Large intestine (tissue), 3 donors: Measurements from ENCODE around the gene INTS15. TPM values are rescaled to one million over a fixed set of nuclear protein-coding genes. Genes with fewer than 3 reads are reported as not detected.
A peak's percentile ranks its signal among the peaks of the same experiment; 100 is the strongest.
"Not testable (repeated sequence)": the region's sequence is repeated elsewhere in the genome, so short reads cannot be mapped to it uniquely, and the experiment has no call there.

ENCODE experiments used
- DNase-seq, 2 donors: peaks; one replicate each; pipeline versions ENCODE4 v3.0.0 to v3.0.0-alpha.2; 2013
- H3K27ac ChIP-seq: one replicate; pipeline ENCODE4 v1.5.1; 2013; ENCODE audit warnings: low read length
- H3K27me3 ChIP-seq: 2 replicates; pipeline ENCODE4 v1.6.1; 2013; ENCODE audit warnings: low read length; ENCODE audit not compliant: control insufficient read depth, insufficient read depth
- H3K36me3 ChIP-seq: 2 replicates; pipeline ENCODE4 v1.6.1; 2013; ENCODE audit warnings: low read length; ENCODE audit not compliant: control insufficient read depth, insufficient read depth
- H3K4me1 ChIP-seq: one replicate; pipeline ENCODE4 v1.6.1; 2013; ENCODE audit warnings: low read length; ENCODE audit not compliant: control insufficient read depth, insufficient read depth
- H3K4me3 ChIP-seq: one replicate; pipeline ENCODE4 v1.5.1; 2013; ENCODE audit warnings: low read length
- H3K9me3 ChIP-seq: one replicate; pipeline ENCODE4 v1.6.1; 2013; ENCODE audit warnings: mild to moderate bottlenecking, low read depth, low read length, moderate library complexity; ENCODE audit not compliant: control insufficient read depth
- WGBS: methylation state at CpG from one replicate; pipeline ENCODE4 v1.1.5; 2013; ENCODE audit warnings: low lambda C conversion rate; ENCODE audit not compliant: insufficient coverage; 5-methylcytosine and 5-hydroxymethylcytosine counted together
- polyA plus RNA-seq: library from polyadenylated mRNA; unstranded; fragments of 120-200 nt; gene quantifications from one replicate; pipeline ENCODE4 v1.2.1, GENCODE V29; 2013

INTS15 gene
- polyA plus RNA-seq, 1 donor, result 28.6 TPM

GRCh38 chr7:6631605-6632004 is 41.8 kb downstream of the INTS15 start:
- Histone ChIP-seq H3K4me3 (no peak overlapping the region), H3K27ac (no peak overlapping the region), H3K36me3 (no peaks in the 10 kb centered on the region), H3K4me1 (peaks cover 4% of the 10 kb centered on the region), H3K27me3 (no peaks in the 10 kb centered on the region), H3K9me3 (no peaks in the 10 kb centered on the region)
- no CpG with 5 or more reads among the region's 7 CpGs for WGBS
- DNase-seq, result no peak

GRCh38 chr7:6634021-6634420 is 44.2 kb downstream of the INTS15 start:
- Histone ChIP-seq H3K27me3 (no peaks in the 10 kb centered on the region), H3K27ac (no peak overlapping the region), H3K9me3 (no peaks in the 10 kb centered on the region), H3K4me3 (no peak overlapping the region), H3K36me3 (no peaks in the 10 kb centered on the region), H3K4me1 (peaks cover 4% of the 10 kb centered on the region)
- WGBS, result 100% methylated on average over 3 of the region's 8 CpGs
- DNase-seq, result no peak

GRCh38 chr7:6634971-6635370 is 45.1 kb downstream of the INTS15 start:
- H3K9me3 ChIP-seq, H3K4me1 ChIP-seq, DNase-seq, H3K4me3 ChIP-seq, H3K36me3 ChIP-seq, H3K27ac ChIP-seq, H3K27me3 ChIP-seq: not testable (repeated sequence)
- no CpG with 5 or more reads among the region's 5 CpGs for WGBS

- peak in 1 of 2 donors; percentile 49 for DNase-seq
- H3K4me3 ChIP-seq, result peak within 1 kb of the TSS; percentile 73
- H3K27me3 ChIP-seq, result no peaks in the 10 kb centered on the region
- no CpG with 5 or more reads among the region's 104 CpGs for WGBS
- peaks cover 4% of the 10 kb centered on the region for H3K4me1 ChIP-seq
- no peak within 1 kb of the TSS for H3K27ac ChIP-seq
- H3K9me3 ChIP-seq, result no peaks in the 10 kb centered on the region
- peaks cover 19% of the 10 kb centered on the region for H3K36me3 ChIP-seq
Observed at GRCh38 chr7:6636741-6637543, 47.1 kb downstream of the INTS15 start, which contains the start of gene ZNF316. TSS of gene ZNF316 (plus strand) at chr7:6637318. CDS start at chr7:6642410, 5,092 bp downstream.

GRCh38 chr7:6637544-6638229 is 47.9 kb downstream of the INTS15 start:
- peak in 1 of 2 donors; percentile 39 for DNase-seq
- H3K9me3 ChIP-seq, result no peaks in the 10 kb centered on the region
- no peaks in the 10 kb centered on the region for H3K27me3 ChIP-seq
- H3K4me3 ChIP-seq, result peak overlapping the region; percentile 60
- H3K36me3 ChIP-seq, result peaks cover 26% of the 10 kb centered on the region
- H3K4me1 ChIP-seq, result peaks cover 4% of the 10 kb centered on the region
- WGBS, result no CpG with 5 or more reads among the region's 60 CpGs
- no peak overlapping the region for H3K27ac ChIP-seq

GRCh38 chr7:6639032-6639431 is 49.2 kb downstream of the INTS15 start:
- no peaks in the 10 kb centered on the region for H3K27me3 ChIP-seq
- no CpG with 5 or more reads among the region's 4 CpGs for WGBS
- no peaks in the 10 kb centered on the region for H3K9me3 ChIP-seq
- H3K27ac ChIP-seq, result no peak overlapping the region
- H3K4me1 ChIP-seq, result peaks cover 4% of the 10 kb centered on the region
- DNase-seq, result no peak
- no peak overlapping the region for H3K4me3 ChIP-seq
- peaks cover 40% of the 10 kb centered on the region for H3K36me3 ChIP-seq

GRCh38 chr7:6639627-6640026 is 49.8 kb downstream of the INTS15 start:
- Histone ChIP-seq H3K27me3 (no peaks in the 10 kb centered on the region), H3K27ac (no peak overlapping the region), H3K4me1 (peaks cover 4% of the 10 kb centered on the region), H3K4me3 (no peak overlapping the region), H3K36me3 (peaks cover 46% of the 10 kb centered on the region), H3K9me3 (no peaks in the 10 kb centered on the region)
- no CpG with 5 or more reads among the region's 11 CpGs for WGBS
- DNase-seq, result no peak

- no peaks in the 10 kb centered on the region for H3K27me3 ChIP-seq
- H3K4me3 ChIP-seq, result no peak overlapping the region
- H3K27ac ChIP-seq, result no peak overlapping the region
- no peaks in the 10 kb centered on the region for H3K9me3 ChIP-seq
- H3K36me3 ChIP-seq, result peaks cover 51% of the 10 kb centered on the region
- peaks cover 4% of the 10 kb centered on the region for H3K4me1 ChIP-seq
- no CpG with 5 or more reads among the region's 11 CpGs for WGBS
- DNase-seq, result peak in 1 of 2 donors; percentile 29
Observed at GRCh38 chr7:6640246-6640721, 50.5 kb downstream of the INTS15 start.

- H3K36me3 ChIP-seq, result peaks cover 56% of the 10 kb centered on the region
- no CpG with 5 or more reads among the region's 15 CpGs for WGBS
- DNase-seq, result no peak
Observed at GRCh38 chr7:6641305-6642035, 51.6 kb downstream of the INTS15 start.

GRCh38 chr7:6642239-6642839 is 52.5 kb downstream of the INTS15 start:
- no peak overlapping the region for H3K4me3 ChIP-seq
- no peak for DNase-seq
- no peaks in the 10 kb centered on the region for H3K4me1 ChIP-seq
- peaks cover 64% of the 10 kb centered on the region for H3K36me3 ChIP-seq
- H3K27me3 ChIP-seq, result no peaks in the 10 kb centered on the region
- WGBS, result no CpG with 5 or more reads among the region's 24 CpGs
- H3K9me3 ChIP-seq, result no peaks in the 10 kb centered on the region
- no peak overlapping the region for H3K27ac ChIP-seq

More at GRCh38 chr7:6641305-6642035, 51.6 kb downstream of the INTS15 start:
- Histone ChIP-seq H3K4me1 (peaks cover under 1% of the 10 kb centered on the region), H3K27ac (no peak overlapping the region), H3K27me3 (no peaks in the 10 kb centered on the region), H3K9me3 (no peaks in the 10 kb centered on the region), H3K4me3 (no peak overlapping the region)
